Common myeloid progenitor, CD34-positive (primary cell): ENCODE measurements around the gene NUDCD2.
"Not testable (repeated sequence)": the region's sequence is repeated elsewhere in the genome, so short reads cannot be mapped to it uniquely, and the experiment has no call there.

Experiments
- CTCF ChIA-PET: fragments of 350-600 bp; sonication (Branson Sonifier 250); formaldehyde crosslinking; loops from one replicate; lab custom pipeline; 2021; ENCODE audit warnings: antibody characterized with exemption; lab: Charles Lee
- POLR2A ChIA-PET: fragments of 350-600 bp; sonication (Branson Sonifier 250); formaldehyde crosslinking; loops from one replicate; lab custom pipeline; 2021; ENCODE audit warnings: antibody characterized with exemption; lab: Charles Lee
- DNase-seq, 3 donors: peaks; one replicate each; pipeline versions ENCODE4 v3.0.0 to v3.0.0-alpha.2; 2013
- H3K27ac ChIP-seq, 2 experiments: 1 replicate in 1 of 2; 2 replicates in 1 of 2; pipeline ENCODE4 v1.7.0; 2013; ENCODE audit warnings: inconsistent platforms in 2 of 2, low read length in 2 of 2, mild to moderate bottlenecking in 2 of 2, low read depth in 1 of 2, moderate library complexity in 1 of 2; ENCODE audit not compliant: severe bottlenecking in 2 of 2, insufficient read depth in 1 of 2, poor library complexity in 1 of 2
- H3K27me3 ChIP-seq, 5 experiments: replicated peaks in 2 of 5; 1 replicate in 3 of 5; 2 replicates in 2 of 5; pipeline versions ENCODE4 v1.6.1 to v1.7.0; 2013; ENCODE audit warnings: low read length in 4 of 5, mild to moderate bottlenecking in 2 of 5, moderate library complexity in 2 of 5, inconsistent platforms in 1 of 5; ENCODE audit not compliant: insufficient read depth in 5 of 5, control insufficient read depth in 4 of 5
- H3K36me3 ChIP-seq, 4 experiments: 1 replicate in 2 of 4; 2 replicates in 2 of 4; pipeline versions ENCODE4 v1.6.1 to v1.7.0; 2013; ENCODE audit warnings: low read length in 3 of 4, control low read depth in 1 of 4, mild to moderate bottlenecking in 1 of 4; ENCODE audit not compliant: control insufficient read depth in 4 of 4, insufficient read depth in 4 of 4
- H3K4me1 ChIP-seq, 4 experiments: 1 replicate in 3 of 4; 2 replicates in 1 of 4; pipeline versions ENCODE4 v1.6.1 to v1.7.1; 2013; ENCODE audit warnings: low read length in 3 of 4, mild to moderate bottlenecking in 3 of 4, control low read depth in 1 of 4, inconsistent platforms in 1 of 4, moderate library complexity in 1 of 4; ENCODE audit not compliant: control insufficient read depth in 4 of 4, insufficient read depth in 4 of 4; ENCODE audit errors: control extremely low read depth in 1 of 4
- H3K4me3 ChIP-seq, 7 experiments: 1 replicate in 4 of 7; 2 replicates in 3 of 7; pipeline versions ENCODE4 v1.5.1 to v1.7.0; 2013; ENCODE audit warnings: mild to moderate bottlenecking in 7 of 7, low read length in 6 of 7, moderate library complexity in 6 of 7, inconsistent platforms in 2 of 7, low read depth in 2 of 7, control low read depth in 1 of 7; ENCODE audit not compliant: insufficient read depth in 4 of 7, control insufficient read depth in 1 of 7; ENCODE audit errors: extremely low read depth in 1 of 7
- H3K9me3 ChIP-seq, 5 experiments: 1 replicate in 4 of 5; 2 replicates in 1 of 5; pipeline versions ENCODE4 v1.6.1 to v1.7.1; 2013; ENCODE audit warnings: low read length in 4 of 5, mild to moderate bottlenecking in 2 of 5, inconsistent platforms in 1 of 5, low read depth in 1 of 5, moderate library complexity in 1 of 5; ENCODE audit not compliant: control insufficient read depth in 4 of 5, insufficient read depth in 2 of 5; ENCODE audit errors: control extremely low read depth in 1 of 5
- WGBS: methylation state at CpG from one replicate; pipeline ENCODE4 v1.1.5; 2013; ENCODE audit not compliant: insufficient coverage; 5-methylcytosine and 5-hydroxymethylcytosine counted together

Gene NUDCD2

GRCh38 chr5:163456840-163457239, 3.1 kb downstream of the NUDCD2 start:
- Histone ChIP-seq H3K27me3 (no peaks in the 10 kb centered on the region), H3K4me3 (no peak overlapping the region), H3K36me3 (peaks cover 3 to 36% (median 17%) of the 10 kb centered on the region in 4 experiments), H3K27ac (no peak overlapping the region), H3K9me3 (no peaks in the 10 kb centered on the region), H3K4me1 (peaks cover 15 to 25% (median 20%) of the 10 kb centered on the region in 4 experiments)
- 96% methylated on average over 7 of the region's 7 CpGs for WGBS
- ChIA-PET CTCF (interaction anchor here (1.3 to 3.1 kb wide), 2 partner anchors 12 to 18 kb away, joined by 3 to 17 read pairs; partner anchors contain the start of gene CCNG1), POLR2A (no interaction called here)
- DNase-seq = no peak

GRCh38 chr5:163456029-163456589, 3.8 kb downstream of the NUDCD2 start:
- no CpG with 5 or more reads among the region's 2 CpGs for WGBS
- no peak overlapping the region for H3K27ac ChIP-seq
- POLR2A ChIA-PET = no interaction called here
- H3K4me1 ChIP-seq = peaks cover 14 to 25% (median 18%) of the 10 kb centered on the region in 4 experiments
- H3K9me3 ChIP-seq = no peaks in the 10 kb centered on the region
- H3K4me3 ChIP-seq = no peak overlapping the region
- no peak for DNase-seq
- peaks cover 3 to 42% (median 21%) of the 10 kb centered on the region in 4 experiments for H3K36me3 ChIP-seq
- no peaks in the 10 kb centered on the region for H3K27me3 ChIP-seq
- CTCF ChIA-PET = interaction anchor here (1.3 to 3.1 kb wide), 2 partner anchors 11 to 17 kb away, joined by 3 to 17 read pairs; partner anchors contain the start of gene CCNG1

GRCh38 chr5:163455406-163455805, 4.5 kb downstream of the NUDCD2 start:
- 100% methylated on average over 5 of the region's 17 CpGs for whole genome bisulfite sequencing
- DNase-seq, POLR2A ChIA-PET, H3K27me3 ChIP-seq, H3K27ac ChIP-seq, H3K9me3 ChIP-seq, H3K4me3 ChIP-seq: not testable (repeated sequence)
- H3K4me1 ChIP-seq = peaks cover 9 to 20% (median 15%) of the 10 kb centered on the region in 4 experiments
- H3K36me3 ChIP-seq = peaks cover 3 to 46% (median 21%) of the 10 kb centered on the region in 4 experiments
- CTCF ChIA-PET = interaction anchor here (1.5 kb wide), 1 partner anchor 16 kb away, joined by 5 read pairs; no protein-coding TSS in a partner anchor

- POLR2A ChIA-PET = no interaction called here
- H3K27me3 ChIP-seq = no peaks in the 10 kb centered on the region
- no peak for DNase-seq
- no peaks in the 10 kb centered on the region for H3K9me3 ChIP-seq
- H3K4me3 ChIP-seq = no peak overlapping the region
- peaks cover 4 to 50% (median 23%) of the 10 kb centered on the region in 4 experiments for H3K36me3 ChIP-seq
- no peak overlapping the region for H3K27ac ChIP-seq
- WGBS = no CpG with 5 or more reads among the region's 1 CpG
- H3K4me1 ChIP-seq = peaks cover 4 to 12% (median 9%) of the 10 kb centered on the region in 4 experiments
- CTCF ChIA-PET = interaction anchor here (1.3 kb wide), 1 partner anchor 12 kb away, joined by 4 read pairs; no protein-coding TSS in a partner anchor
Observed at GRCh38 chr5:163453705-163454104, 6.2 kb downstream of the NUDCD2 start.

GRCh38 chr5:163451489-163451888, 8.4 kb downstream of the NUDCD2 start:
- CTCF ChIA-PET = interaction anchor here (1.1 to 1.5 kb wide), 2 partner anchors 9 kb away, joined by 4 read pairs; partner anchors contain the start of genes HMMR and NUDCD2
- POLR2A ChIA-PET = no interaction called here
- no peaks in the 10 kb centered on the region for H3K9me3 ChIP-seq
- peaks cover 14 to 70% (median 35%) of the 10 kb centered on the region in 4 experiments for H3K36me3 ChIP-seq
- no peaks in the 10 kb centered on the region for H3K4me1 ChIP-seq
- no peak overlapping the region for H3K27ac ChIP-seq
- 95% methylated on average over 7 of the region's 8 CpGs for WGBS
- H3K27me3 ChIP-seq = no peaks in the 10 kb centered on the region
- no peak for DNase-seq
- no peak overlapping the region for H3K4me3 ChIP-seq

DNA sequence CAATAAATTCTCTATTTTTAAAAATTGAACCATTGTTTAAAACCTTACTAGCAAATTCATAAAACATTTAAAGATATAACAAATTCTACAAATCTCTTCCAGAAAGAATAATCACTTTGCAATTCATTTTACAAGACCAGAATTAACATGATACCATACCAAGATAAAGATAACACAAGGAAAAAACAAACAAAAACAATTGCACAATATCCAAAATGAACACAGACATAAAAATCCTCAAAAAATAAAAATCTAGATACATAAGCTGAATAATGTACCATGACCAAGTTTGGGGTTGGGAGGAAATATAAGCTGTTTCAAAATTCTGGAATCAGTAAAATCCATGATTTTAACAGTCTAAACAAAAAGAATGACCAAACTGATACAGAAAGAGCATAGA, 11.4 kb downstream of the NUDCD2 start:
- ChIA-PET CTCF (interaction anchor here (1.6 kb wide), 1 partner anchor 10 kb away, joined by 4 read pairs; the partner anchor contains the start of gene CCNG1), POLR2A (no interaction called here)
- H3K9me3 ChIP-seq = no peaks in the 10 kb centered on the region
- H3K27ac ChIP-seq = no peak overlapping the region
- peaks cover 10 to 74% (median 36%) of the 10 kb centered on the region in 4 experiments for H3K36me3 ChIP-seq
- no peak overlapping the region for H3K4me3 ChIP-seq
- H3K4me1 ChIP-seq = no peaks in the 10 kb centered on the region
- H3K27me3 ChIP-seq = no peaks in the 10 kb centered on the region
- DNase-seq = no peak

- ChIA-PET POLR2A (no interaction called here), CTCF (interaction anchor here (0.9 to 1.6 kb wide), 2 partner anchors 10 kb away, joined by 4 read pairs; partner anchors contain the start of gene CCNG1)
- Histone ChIP-seq H3K9me3 (no peaks in the 10 kb centered on the region), H3K27me3 (no peaks in the 10 kb centered on the region), H3K4me3 (no peak overlapping the region), H3K36me3 (peaks cover 14 to 74% (median 36%) of the 10 kb centered on the region in 4 experiments), H3K4me1 (no peaks in the 10 kb centered on the region), H3K27ac (no peak overlapping the region)
- WGBS = 60% methylated on average over 1 of the region's 3 CpGs
- DNase-seq = no peak
Observed at GRCh38 chr5:163447875-163448274, 12.0 kb downstream of the NUDCD2 start.
